GM12874 (cell line): ENCODE data around the gene RYR3.

Experiments
- CTCF ChIP-seq: IDR thresholded peaks from 2 replicates; pipeline ENCODE4 v1.5.1; 2011; ENCODE audit warnings: low read depth, mild to moderate bottlenecking, control low read depth, low read length, moderate library complexity; ENCODE audit not compliant: insufficient read depth

Gene RYR3

GRCh38 chr15:33344111-33344510, 33.3 kb downstream of the RYR3 start:
- TF ChIP-seq CTCF = no peak

GRCh38 chr15:33344530-33344929, 33.8 kb downstream of the RYR3 start:
- no peak for TF ChIP-seq CTCF

DNA sequence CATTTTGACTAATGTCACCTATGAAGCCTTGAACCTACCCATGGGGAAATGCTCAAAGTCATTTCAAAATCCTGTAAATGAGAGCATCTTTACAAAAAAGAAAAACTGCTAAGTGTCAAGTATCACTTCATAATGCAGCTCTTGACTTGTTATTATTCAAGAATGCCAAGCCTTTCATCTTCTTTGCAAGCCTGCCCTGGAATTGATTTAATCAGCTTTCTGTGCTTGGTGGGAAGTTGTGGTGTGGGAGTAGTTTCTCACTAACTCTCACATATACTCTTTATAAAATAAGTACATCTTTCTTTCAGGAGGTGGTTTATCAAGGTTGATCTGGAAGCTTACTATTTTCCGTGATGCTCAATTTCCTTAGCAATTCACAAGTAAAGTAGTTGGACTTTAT, 43.6 kb downstream of the RYR3 start:
- no peak for TF ChIP-seq CTCF

GRCh38 chr15:33357845-33358244, 47.1 kb downstream of the RYR3 start:
- no peak for TF ChIP-seq CTCF

DNA sequence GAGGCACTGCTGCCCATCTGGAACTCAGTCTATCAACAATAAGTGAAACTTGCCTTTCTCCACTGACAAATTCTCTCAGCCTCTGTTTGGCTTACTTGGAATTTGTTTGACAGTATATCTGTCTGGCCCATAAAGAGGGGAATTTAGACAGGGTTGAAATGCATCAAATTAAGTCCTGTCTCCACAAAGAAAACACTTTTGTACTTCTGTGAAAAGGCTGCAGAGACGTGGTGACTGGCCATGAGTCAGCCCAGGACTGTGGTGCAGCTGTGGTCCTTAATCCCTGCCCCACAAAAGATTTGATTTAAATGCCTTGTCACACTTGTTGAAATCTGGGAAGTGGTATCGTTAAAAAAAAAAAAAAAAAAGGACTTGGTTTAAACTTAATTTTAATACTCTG, 47.5 kb downstream of the RYR3 start:
- TF ChIP-seq CTCF = no peak

DNA sequence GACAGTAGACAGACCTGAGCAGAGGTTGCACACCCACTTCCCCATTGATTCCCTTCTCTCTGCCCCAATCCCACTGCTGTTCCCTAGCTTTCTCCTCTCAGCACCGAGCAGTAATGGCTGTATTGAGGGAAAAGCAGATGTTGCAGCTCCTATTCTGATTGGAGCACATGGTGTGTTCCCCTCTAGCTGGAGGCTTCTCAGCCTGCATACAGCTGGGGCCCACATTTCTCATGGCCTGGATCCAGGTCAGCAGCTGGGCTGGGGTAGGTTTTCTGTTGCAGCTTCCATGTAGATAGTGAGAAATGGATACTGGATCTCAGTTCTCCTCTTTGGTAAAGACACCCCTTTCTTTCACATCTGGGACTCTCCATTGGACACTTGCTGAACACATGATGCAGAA, 50.1 kb downstream of the RYR3 start:
- TF ChIP-seq CTCF = no peak

GRCh38 chr15:33369941-33370622, 59.3 kb downstream of the RYR3 start:
- no peak for TF ChIP-seq CTCF
